Psoas muscle (tissue), 8 donors: Measurements from ENCODE around the gene STOX2. TPM values are rescaled to one million over a fixed set of nuclear protein-coding genes. Genes with fewer than 3 reads are reported as not detected.
A peak's percentile ranks its signal among the peaks of the same experiment; 100 is the strongest.

ENCODE experiments used
- ATAC-seq, 4 donors: fragments of 200-7000 bp; cut with Tn5 transposase; one replicate each; pipeline ENCODE4 v1.9.1; 2020; ENCODE audit warnings: moderate library complexity in 3 of 4, mild to moderate bottlenecking in 2 of 4
- DNase-seq, 2 donors: peaks; one replicate each; pipeline ENCODE4 v3.0.0-alpha.2; 2020
- H3K27ac ChIP-seq: fragments of 200-600 bp; one replicate; pipeline ENCODE4 v1.8.0; 2022
- H3K27me3 ChIP-seq, 3 donors: fragments of 200-600 bp in 1 of 3; one replicate each; pipeline versions ENCODE4 v1.6.1 to v1.8.0; 2013 to 2022; ENCODE audit warnings: low read length in 2 of 3, mild to moderate bottlenecking in 2 of 3, moderate library complexity in 1 of 3; ENCODE audit not compliant: insufficient read depth in 3 of 3
- H3K36me3 ChIP-seq, 2 donors: fragments of 200-600 bp in 1 of 2; one replicate each; pipeline versions ENCODE4 v1.6.1 to v1.8.0; 2013 to 2022; ENCODE audit warnings: low read depth in 1 of 2, mild to moderate bottlenecking in 1 of 2, moderate library complexity in 1 of 2; ENCODE audit not compliant: insufficient read depth in 1 of 2
- H3K4me1 ChIP-seq: fragments of 200-600 bp; one replicate; pipeline ENCODE4 v1.8.0; 2022
- H3K4me3 ChIP-seq: fragments of 200-600 bp; one replicate; pipeline ENCODE4 v1.8.0; 2022; ENCODE audit warnings: mild to moderate bottlenecking
- H3K9me3 ChIP-seq: fragments of 200-600 bp; one replicate; pipeline ENCODE4 v1.8.0; 2022
- WGBS, 3 donors: extraction: QIAGEN DNeasy Blood & Tissue Kit; methylation state at CpG; one replicate each; pipeline versions ENCODE4 v1.1.6 to v1.1.7; 2013; 5-methylcytosine and 5-hydroxymethylcytosine counted together
- intact Hi-C, 2 donors: fragments of 100-400 bp; cut with DNase I; formaldehyde crosslinking; loops; one replicate each; pipeline versions ENCODE4 v1.11.0 to v1.14.2; 2022
- polyA plus RNA-seq, 3 donors: library from polyadenylated mRNA; stranded (reverse); fragments of 200-250 nt; gene quantifications; one replicate each; pipeline ENCODE4 v1.2.3, GENCODE V29; 2013
- total RNA-seq, 4 donors: library from RNA; stranded (reverse); fragmentation: NEBNext Ultra II Directional in 2 of 4; extraction: Animal tissue kit (Norgen Biotek cat#: 25700) in 2 of 4; gene quantifications; one replicate each; pipeline versions ENCODE4 v1.2.1 to v1.2.4, GENCODE V29; 2021 to 2023
- TF ChIP-seq, protein P1 (sequence below): fragments of 200-600 bp; IDR thresholded peaks from one replicate; pipeline ENCODE4 v1.8.0; 2022; ENCODE audit warnings: antibody characterized with exemption
- donor health status: healthy with polysubstance abuse.
- donor health status: DM: no; HTN: no; CAD: no; lungs with moderate emphysema.
- donor health status: Bipolar disorder and iron deficiency.
- donor health status: healthy.
- donor health status: DM: yes; HTN: yes; CAD: no.
- donor health status: DM: no; HTN: no; CAD: no.
- donor health status: DM: no; HTN: no; CAD: no.
- donor health status: DM: yes; HTN: yes; CAD: no.

STOX2 gene
- total and polyA plus RNA-seq, 7 donors = 0.41 to 9.3 (median 3.4) TPM

DNA sequence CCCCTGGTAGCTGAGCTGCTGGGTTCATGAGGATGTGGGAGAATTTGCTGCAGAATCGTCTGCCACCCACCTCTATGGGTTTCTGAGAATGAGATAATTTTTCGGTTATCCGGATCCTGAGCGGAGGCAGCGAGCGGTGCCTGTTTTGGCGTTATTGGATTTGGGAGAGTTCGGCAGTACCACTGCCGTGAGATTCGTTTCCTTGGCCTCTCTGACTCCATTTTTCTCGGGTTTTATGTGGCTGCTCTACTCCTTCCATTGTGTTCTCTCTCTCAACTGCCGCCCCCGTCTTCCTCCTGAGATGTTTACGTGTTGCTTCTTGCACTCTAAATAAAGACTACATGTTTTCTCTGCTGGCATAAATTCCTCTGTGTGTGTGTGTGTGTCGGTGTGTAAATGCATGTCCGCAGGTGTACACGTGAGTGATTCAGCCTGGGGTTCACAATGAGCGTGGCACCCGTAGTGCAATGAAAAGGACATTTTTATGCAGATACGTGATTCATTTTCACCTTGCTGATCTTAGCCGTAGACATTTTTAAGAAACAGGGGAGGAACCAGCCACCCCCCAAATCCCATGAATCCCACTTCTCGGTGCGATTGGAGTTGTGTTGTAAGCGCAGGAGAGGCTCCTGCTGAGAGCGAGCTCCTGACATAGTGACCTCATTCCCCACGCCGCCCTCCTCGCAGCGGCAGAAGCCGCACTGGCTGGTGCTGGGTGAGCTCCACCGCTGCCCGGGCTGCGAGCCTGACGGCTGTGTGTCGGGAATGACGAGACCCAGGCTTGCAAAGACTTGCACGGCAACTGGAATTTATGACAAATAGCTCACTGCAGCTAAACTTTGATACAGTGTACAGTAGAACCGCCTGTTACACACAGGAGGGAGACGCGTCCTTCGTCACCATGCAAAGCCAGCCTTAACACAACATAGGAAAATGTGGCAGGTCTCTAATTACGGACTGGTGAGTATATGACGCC is 82.2 kb downstream of the STOX2 start:
- WGBS, 3 donors = 30 to 44% (median 33%) methylated on average over 43 of the region's 43 CpGs
- Histone ChIP-seq H3K4me3 (peak overlapping the region; percentile 59), H3K27me3 (no peaks in the 10 kb centered on the region), H3K4me1 (peaks cover 6% of the 10 kb centered on the region), H3K9me3 (no peaks in the 10 kb centered on the region), H3K27ac (peak overlapping the region; percentile 82), H3K36me3 (no peaks in the 10 kb centered on the region)
- TF ChIP-seq, protein P1, sequence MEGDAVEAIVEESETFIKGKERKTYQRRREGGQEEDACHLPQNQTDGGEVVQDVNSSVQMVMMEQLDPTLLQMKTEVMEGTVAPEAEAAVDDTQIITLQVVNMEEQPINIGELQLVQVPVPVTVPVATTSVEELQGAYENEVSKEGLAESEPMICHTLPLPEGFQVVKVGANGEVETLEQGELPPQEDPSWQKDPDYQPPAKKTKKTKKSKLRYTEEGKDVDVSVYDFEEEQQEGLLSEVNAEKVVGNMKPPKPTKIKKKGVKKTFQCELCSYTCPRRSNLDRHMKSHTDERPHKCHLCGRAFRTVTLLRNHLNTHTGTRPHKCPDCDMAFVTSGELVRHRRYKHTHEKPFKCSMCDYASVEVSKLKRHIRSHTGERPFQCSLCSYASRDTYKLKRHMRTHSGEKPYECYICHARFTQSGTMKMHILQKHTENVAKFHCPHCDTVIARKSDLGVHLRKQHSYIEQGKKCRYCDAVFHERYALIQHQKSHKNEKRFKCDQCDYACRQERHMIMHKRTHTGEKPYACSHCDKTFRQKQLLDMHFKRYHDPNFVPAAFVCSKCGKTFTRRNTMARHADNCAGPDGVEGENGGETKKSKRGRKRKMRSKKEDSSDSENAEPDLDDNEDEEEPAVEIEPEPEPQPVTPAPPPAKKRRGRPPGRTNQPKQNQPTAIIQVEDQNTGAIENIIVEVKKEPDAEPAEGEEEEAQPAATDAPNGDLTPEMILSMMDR = no peak
- ATAC-seq = peak; percentile 84 to 89 (median 86)
- intact Hi-C loops = loop anchor here in 1 of 2 donors (5.0 kb wide), 1 partner anchor 80 kb away; the partner anchor contains the start of gene STOX2
- DNase-seq = peak; percentile 66 to 86

DNA sequence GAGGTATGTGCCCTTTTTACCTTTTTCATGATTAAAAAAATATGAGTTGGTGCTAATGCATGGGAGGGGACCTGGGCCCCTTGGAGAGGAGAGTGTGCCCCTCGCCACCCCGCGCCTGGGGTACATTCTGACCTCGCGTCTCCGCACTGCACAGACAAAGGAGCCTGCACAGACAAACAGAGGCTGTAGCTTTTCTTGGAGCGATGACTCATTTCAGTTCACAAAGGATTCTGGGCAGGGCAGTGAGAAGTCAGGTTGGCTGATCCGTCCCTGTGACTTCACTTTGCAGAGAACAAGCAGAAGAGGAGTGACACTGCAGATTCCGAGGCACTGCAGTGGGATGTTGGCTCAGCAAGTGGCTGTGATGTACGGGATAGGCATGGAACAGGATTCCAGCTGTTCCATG is 82.9 kb downstream of the STOX2 start:
- Histone ChIP-seq H3K27ac (peak overlapping the region; percentile 82), H3K36me3 (no peaks in the 10 kb centered on the region), H3K27me3 (no peaks in the 10 kb centered on the region), H3K4me1 (peaks cover 6% of the 10 kb centered on the region), H3K9me3 (no peaks in the 10 kb centered on the region), H3K4me3 (peak overlapping the region; percentile 59)
- DNase-seq (peak; percentile 59 to 77), ATAC-seq (peak; percentile 95 to 96 (median 96))
- 1 to 14% (median 3%) methylated on average over 10 of the region's 10 CpGs for WGBS, 3 donors
- TF ChIP-seq, protein P1 = no peak
- intact Hi-C loops = loop anchor here in 1 of 2 donors (5.0 kb wide), 1 partner anchor 81 kb away; the partner anchor contains the start of gene STOX2

DNA sequence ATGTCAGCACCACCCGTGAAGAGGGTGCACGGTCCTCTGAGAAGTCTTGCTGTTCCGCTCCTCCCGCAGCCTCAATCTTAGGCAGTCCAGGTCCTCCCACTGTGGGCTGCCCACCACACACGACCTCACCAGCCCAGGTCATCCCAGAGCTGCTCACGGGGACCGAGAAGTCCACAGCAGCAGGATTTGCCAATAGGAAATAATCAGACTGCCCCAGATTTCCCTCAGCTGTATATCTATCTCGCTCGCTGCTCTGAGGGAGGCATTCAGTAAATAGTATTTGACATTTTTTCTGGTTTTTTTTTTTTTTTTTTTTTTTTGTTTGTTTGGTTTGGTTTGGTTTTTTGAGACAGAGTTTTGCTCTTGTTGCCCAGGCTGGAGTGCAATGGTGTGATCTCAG is 83.8 kb downstream of the STOX2 start:
- H3K4me3 ChIP-seq = peak overlapping the region; percentile 59
- no peaks in the 10 kb centered on the region for H3K36me3 ChIP-seq
- intact Hi-C loops = loop anchor here in 1 of 2 donors (5.0 kb wide), 1 partner anchor 82 kb away; the partner anchor contains the start of gene STOX2
- peak; percentile 10 to 45 (median 16) for ATAC-seq
- H3K27ac ChIP-seq = peak overlapping the region; percentile 82
- H3K27me3 ChIP-seq = no peaks in the 10 kb centered on the region
- H3K4me1 ChIP-seq = peaks cover 6% of the 10 kb centered on the region
- WGBS, 3 donors = 43 to 62% (median 53%) methylated on average over 9 of the region's 9 CpGs
- TF ChIP-seq, protein P1 = no peak
- no peaks in the 10 kb centered on the region for H3K9me3 ChIP-seq
- DNase-seq = no peak

DNA sequence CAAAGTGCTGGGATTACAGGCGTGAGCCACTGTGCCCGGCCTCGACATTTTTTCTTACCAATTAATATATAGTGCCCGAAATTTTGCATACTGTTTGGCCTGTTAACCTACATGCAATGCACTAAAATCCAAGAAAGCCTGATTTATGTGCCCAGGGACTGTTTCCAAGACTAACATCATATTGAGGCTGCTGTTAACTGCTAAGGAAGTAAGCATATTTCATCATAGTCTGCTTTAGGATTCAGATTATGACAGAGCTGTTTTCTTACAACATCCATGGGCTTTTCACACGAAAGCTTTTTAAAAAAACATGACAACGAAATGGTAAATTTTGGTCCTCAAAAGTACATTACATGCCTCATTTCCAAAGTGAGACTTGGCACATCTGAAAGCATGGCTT is 84.4 kb downstream of the STOX2 start:
- DNase-seq (no peak), ATAC-seq (no peak)
- peaks cover 6% of the 10 kb centered on the region for H3K4me1 ChIP-seq
- no peaks in the 10 kb centered on the region for H3K27me3 ChIP-seq
- peak overlapping the region; percentile 59 for H3K4me3 ChIP-seq
- TF ChIP-seq, protein P1 = no peak
- WGBS, 3 donors = 54 to 74% (median 68%) methylated on average over 6 of the region's 6 CpGs
- H3K9me3 ChIP-seq = no peaks in the 10 kb centered on the region
- intact Hi-C loops = loop anchor here in 1 of 2 donors (5.0 kb wide), 1 partner anchor 82 kb away; the partner anchor contains the start of gene STOX2
- H3K36me3 ChIP-seq = no peaks in the 10 kb centered on the region
- peak overlapping the region; percentile 82 for H3K27ac ChIP-seq
